Adipocyte (in vitro differentiated cells): ENCODE measurements around the gene ATP6AP1.
A peak's percentile ranks its signal among the peaks of the same experiment; 100 is the strongest.

Experiments used
- DNase-seq: peaks from one replicate; pipeline ENCODE4 v3.0.0-alpha.2; 2015; ENCODE audit warnings: low read depth
- H3K27me3 ChIP-seq: replicated peaks from 2 replicates; pipeline ENCODE4 v1.7.0; 2013; ENCODE audit warnings: mild to moderate bottlenecking, low read length, moderate library complexity; ENCODE audit not compliant: control insufficient read depth, insufficient read depth
- H3K36me3 ChIP-seq: 2 replicates; pipeline ENCODE4 v1.7.0; 2013; ENCODE audit warnings: low read length, mild to moderate bottlenecking, moderate library complexity; ENCODE audit not compliant: control insufficient read depth, insufficient read depth, severe bottlenecking
- H3K4me1 ChIP-seq: 2 replicates; pipeline ENCODE4 v1.7.0; 2013; ENCODE audit warnings: mild to moderate bottlenecking, low read length, moderate library complexity; ENCODE audit not compliant: control insufficient read depth, insufficient read depth
- H3K4me3 ChIP-seq: 2 replicates; pipeline ENCODE4 v1.7.0; 2013; ENCODE audit warnings: mild to moderate bottlenecking, low read length, moderate library complexity
- H3K9ac ChIP-seq: 2 replicates; pipeline ENCODE4 v1.7.0; 2013; ENCODE audit warnings: mild to moderate bottlenecking, low read length, moderate library complexity
- H3K9me3 ChIP-seq: 2 replicates; pipeline ENCODE4 v1.7.0; 2013; ENCODE audit warnings: mild to moderate bottlenecking, low read length, moderate library complexity; ENCODE audit not compliant: control insufficient read depth

Gene ATP6AP1

GRCh38 chrX:154413142-154413541, 15.3 kb upstream of the ATP6AP1 start:
- Histone ChIP-seq H3K36me3 (no peaks in the 10 kb centered on the region), H3K4me1 (peaks cover 5% of the 10 kb centered on the region), H3K27me3 (no peaks in the 10 kb centered on the region), H3K9me3 (no peaks in the 10 kb centered on the region), H3K4me3 (no peak overlapping the region), H3K9ac (no peak overlapping the region)
- DNase-seq, result no peak

- H3K27me3 ChIP-seq, result peaks cover 4% of the 10 kb centered on the region
- DNase-seq, result no peak
- H3K36me3 ChIP-seq, result peaks cover 2% of the 10 kb centered on the region
- H3K4me1 ChIP-seq, result peaks cover 5% of the 10 kb centered on the region
- no peak overlapping the region for H3K4me3 ChIP-seq
- no peak overlapping the region for H3K9ac ChIP-seq
- no peaks in the 10 kb centered on the region for H3K9me3 ChIP-seq
These were observed 11.3 kb upstream of the ATP6AP1 start for GRCh38 chrX:154417157-154417556.

GRCh38 chrX:154419189-154419588, 9.3 kb upstream of the ATP6AP1 start:
- Histone ChIP-seq H3K9ac (no peak overlapping the region), H3K9me3 (no peaks in the 10 kb centered on the region), H3K27me3 (peaks cover 4% of the 10 kb centered on the region), H3K4me1 (no peaks in the 10 kb centered on the region), H3K36me3 (peaks cover 2% of the 10 kb centered on the region), H3K4me3 (no peak overlapping the region)
- no peak for DNase-seq

GRCh38 chrX:154419688-154420401, 8.6 kb upstream of the ATP6AP1 start:
- Histone ChIP-seq H3K36me3 (peaks cover 2% of the 10 kb centered on the region), H3K4me3 (no peak overlapping the region), H3K27me3 (peaks cover 4% of the 10 kb centered on the region), H3K4me1 (no peaks in the 10 kb centered on the region), H3K9me3 (no peaks in the 10 kb centered on the region), H3K9ac (no peak overlapping the region)
- DNase-seq, result no peak

GRCh38 chrX:154420402-154420756, 8.1 kb upstream of the ATP6AP1 start:
- no peaks in the 10 kb centered on the region for H3K9me3 ChIP-seq
- no peak overlapping the region for H3K9ac ChIP-seq
- no peaks in the 10 kb centered on the region for H3K4me1 ChIP-seq
- peaks cover 2% of the 10 kb centered on the region for H3K36me3 ChIP-seq
- DNase-seq, result no peak
- peaks cover 4% of the 10 kb centered on the region for H3K27me3 ChIP-seq
- no peak overlapping the region for H3K4me3 ChIP-seq

GRCh38 chrX:154426916-154427770, 1.3 kb upstream of the ATP6AP1 start:
- no peak for DNase-seq
- H3K9me3 ChIP-seq, result no peaks in the 10 kb centered on the region
- no peaks in the 10 kb centered on the region for H3K36me3 ChIP-seq
- peaks cover 6% of the 10 kb centered on the region for H3K27me3 ChIP-seq
- no peak overlapping the region for H3K4me3 ChIP-seq
- H3K9ac ChIP-seq, result no peak overlapping the region
- H3K4me1 ChIP-seq, result peaks cover 18% of the 10 kb centered on the region

- no peak for DNase-seq
- peak overlapping the region; percentile 82 for H3K4me3 ChIP-seq
- peaks cover 6% of the 10 kb centered on the region for H3K27me3 ChIP-seq
- H3K9ac ChIP-seq, result peak overlapping the region; percentile 84
- peaks cover 18% of the 10 kb centered on the region for H3K4me1 ChIP-seq
- H3K36me3 ChIP-seq, result peaks cover 20% of the 10 kb centered on the region
- H3K9me3 ChIP-seq, result no peaks in the 10 kb centered on the region
These were observed 1.2 kb downstream of the ATP6AP1 start for GRCh38 chrX:154429711-154430110.

- Histone ChIP-seq H3K4me3 (no peak overlapping the region), H3K9ac (no peak overlapping the region), H3K4me1 (peaks cover 18% of the 10 kb centered on the region), H3K9me3 (no peaks in the 10 kb centered on the region), H3K27me3 (peaks cover 6% of the 10 kb centered on the region), H3K36me3 (peaks cover 27% of the 10 kb centered on the region)
- DNase-seq, result no peak
These were observed 2.0 kb downstream of the ATP6AP1 start for GRCh38 chrX:154430479-154430878.

GRCh38 chrX:154430916-154431315, 2.4 kb downstream of the ATP6AP1 start:
- DNase-seq, result no peak
- no peak overlapping the region for H3K4me3 ChIP-seq
- H3K9me3 ChIP-seq, result no peaks in the 10 kb centered on the region
- no peak overlapping the region for H3K9ac ChIP-seq
- H3K27me3 ChIP-seq, result peaks cover 6% of the 10 kb centered on the region
- H3K4me1 ChIP-seq, result peaks cover 18% of the 10 kb centered on the region
- peaks cover 29% of the 10 kb centered on the region for H3K36me3 ChIP-seq

GRCh38 chrX:154431341-154431740, 2.9 kb downstream of the ATP6AP1 start:
- Histone ChIP-seq H3K4me3 (no peak overlapping the region), H3K4me1 (peaks cover 18% of the 10 kb centered on the region), H3K27me3 (peaks cover 6% of the 10 kb centered on the region), H3K9me3 (no peaks in the 10 kb centered on the region), H3K36me3 (peaks cover 29% of the 10 kb centered on the region), H3K9ac (no peak overlapping the region)
- DNase-seq, result no peak

GRCh38 chrX:154432210-154432609, 3.7 kb downstream of the ATP6AP1 start:
- no peak overlapping the region for H3K4me3 ChIP-seq
- DNase-seq, result no peak
- H3K9ac ChIP-seq, result no peak overlapping the region
- H3K27me3 ChIP-seq, result peaks cover 6% of the 10 kb centered on the region
- peaks cover 18% of the 10 kb centered on the region for H3K4me1 ChIP-seq
- peaks cover 29% of the 10 kb centered on the region for H3K36me3 ChIP-seq
- H3K9me3 ChIP-seq, result no peaks in the 10 kb centered on the region
